K562 (cell line): ENCODE measurements around the gene GLE1. TPM values are rescaled to one million over a fixed set of nuclear protein-coding genes. Genes with fewer than 3 reads are reported as not detected.
A peak's percentile ranks its signal among the peaks of the same experiment; 100 is the strongest.

ENCODE experiments used
- ATF3 ChIP-seq, 2 experiments: fragments of 450-650 bp in 1 of 2; sonication (generic) in 1 of 2; formaldehyde crosslinking in 1 of 2; IDR thresholded peaks in 1 of 2; conservative IDR thresholded peaks in 1 of 2; 2 replicates each; pipeline versions ENCODE4 v1.6.1 to v1.8.1; 2016 to 2023; ENCODE audit warnings: mild to moderate bottlenecking in 2 of 2, moderate library complexity in 2 of 2, inconsistent platforms in 1 of 2, missing genetic modification reagents in 1 of 2
- EWSR1 ChIP-seq: fragments of 450-650 bp; IDR thresholded peaks from 2 replicates; pipeline ENCODE4 v1.6.1; 2018; ENCODE audit warnings: borderline replicate concordance, mild to moderate bottlenecking, low read depth, moderate library complexity; ENCODE audit not compliant: partially characterized antibody
- HNRNPH1 ChIP-seq: fragments of 200-400 bp; formaldehyde crosslinking; optimal IDR thresholded peaks from 2 replicates; pipeline ENCODE3; 2017; ENCODE audit warnings: low read depth, mild to moderate bottlenecking, low read length, moderate library complexity
- HNRNPL ChIP-seq: fragments of 200-400 bp; formaldehyde crosslinking; IDR thresholded peaks from 2 replicates; pipeline ENCODE4 v1.6.1; 2017; ENCODE audit warnings: low read depth, mild to moderate bottlenecking, low read length
- HNRNPLL ChIP-seq: fragments of 200-400 bp; formaldehyde crosslinking; IDR thresholded peaks from 2 replicates; pipeline ENCODE4 v1.6.1; 2017; ENCODE audit warnings: low read length, low read depth, mild to moderate bottlenecking; ENCODE audit not compliant: poor library complexity, severe bottlenecking
- ILF3 ChIP-seq: fragments of 450-650 bp; IDR thresholded peaks from 2 replicates; pipeline ENCODE4 v1.6.1; 2018; ENCODE audit warnings: antibody characterized with exemption, mild to moderate bottlenecking, moderate library complexity, borderline replicate concordance
- KAT7 ChIP-seq: sonication (generic); formaldehyde crosslinking; IDR thresholded peaks from 2 replicates; pipeline ENCODE4 v1.8.0; 2022; ENCODE audit warnings: missing genetic modification reagents, mild to moderate bottlenecking, borderline replicate concordance
- MYC ChIP-seq, 2 experiments: fragments of 250-450 bp in 1 of 2; sonication (Bioruptor Pico) in 1 of 2; IDR thresholded peaks; 2 replicates each; pipeline versions ENCODE4 v1.5.1 to v1.6.1; 2012 to 2021; ENCODE audit warnings: low read depth in 2 of 2, borderline replicate concordance in 1 of 2, improper control_type of control experiment in 1 of 2, low read length in 1 of 2, mild to moderate bottlenecking in 1 of 2, moderate library complexity in 1 of 2
- NCOA4 ChIP-seq: fragments of 450-650 bp; IDR thresholded peaks from 2 replicates; pipeline ENCODE4 v1.6.1; 2018; ENCODE audit warnings: mild to moderate bottlenecking; ENCODE audit not compliant: partially characterized antibody
- NFE2L1 ChIP-seq: fragments of 450-650 bp; IDR thresholded peaks from 2 replicates; pipeline ENCODE4 v1.6.1; 2016; ENCODE audit warnings: missing genetic modification characterization, low read depth, mild to moderate bottlenecking, missing compliant biosample characterization, moderate library complexity, borderline replicate concordance
- NR2C2 ChIP-seq, 2 experiments: fragments of 200-800 bp in 1 of 2; sonication (Bioruptor generic) in 1 of 2; sonication (generic) in 1 of 2; formaldehyde crosslinking in 1 of 2; IDR thresholded peaks; 2 replicates each; pipeline versions ENCODE4 v1.6.1 to v1.8.0; 2016 to 2022; ENCODE audit warnings: mild to moderate bottlenecking in 1 of 2, missing compliant biosample characterization in 1 of 2, missing genetic modification characterization in 1 of 2, missing genetic modification reagents in 1 of 2
- PRDM10 ChIP-seq: fragments of 450-650 bp; IDR thresholded peaks from 2 replicates; pipeline ENCODE4 v1.6.1; 2018; ENCODE audit not compliant: partially characterized antibody
- PRMT5 ChIP-seq: sonication (generic); formaldehyde crosslinking; IDR thresholded peaks from 2 replicates; pipeline ENCODE4 v1.5.0; 2020; ENCODE audit warnings: missing genetic modification reagents
- SP1 ChIP-seq: sonication (generic); formaldehyde crosslinking; IDR thresholded peaks from 2 replicates; pipeline ENCODE4 v1.8.1; 2022; ENCODE audit warnings: mild to moderate bottlenecking, missing genetic modification reagents
- TSHZ1 ChIP-seq: fragments of 250-450 bp; sonication (Bioruptor Pico); IDR thresholded peaks from 2 replicates; pipeline ENCODE4 v1.4.0; 2020; ENCODE audit warnings: mild to moderate bottlenecking, moderate library complexity
- ZBTB8A ChIP-seq: fragments of 450-650 bp; IDR thresholded peaks from 2 replicates; pipeline ENCODE4 v1.6.1; 2018; ENCODE audit warnings: mild to moderate bottlenecking, moderate library complexity; ENCODE audit not compliant: partially characterized antibody
- ZNF165 ChIP-seq: fragments of 250-450 bp; sonication (Bioruptor Pico); IDR thresholded peaks from 2 replicates; pipeline ENCODE4 v1.4.0; 2020; ENCODE audit warnings: borderline replicate concordance
- ZNF253 ChIP-seq: fragments of 250-450 bp; sonication (Bioruptor Pico); conservative IDR thresholded peaks from 2 replicates; pipeline ENCODE4 v1.6.1; 2021; ENCODE audit warnings: mild to moderate bottlenecking
- polyA plus RNA-seq, 8 experiments: library from polyadenylated mRNA; depleted of rRNA in 4 of 8; stranded (reverse) in 5 of 8; unstranded in 3 of 8; fragments of >200 nt; fragmentation: Nextera tagmentation in 2 of 8; fragmentation: Illumina TruSeq in 1 of 8; extraction: Ambion mirVana in 2 of 8; extraction: Trizol in 1 of 8; gene quantifications; 2 replicates each; pipeline versions ENCODE4 v1.2.1 to v1.2.3, GENCODE V29; 2011 to 2014; ENCODE audit warnings: inconsistent platforms in 1 of 8, missing spikeins in 1 of 8
- total RNA-seq, 7 experiments: library from RNA; depleted of rRNA in 6 of 7; stranded (reverse); fragments of >200 nt in 6 of 7; fragmentation: Illumina TruSeq in 2 of 7; extraction: Trizol in 2 of 7; gene quantifications; 2 replicates each; pipeline versions ENCODE4 v1.2.1 to v1.2.3, GENCODE V29; 2011 to 2021; ENCODE audit warnings: low replicate concordance in 1 of 7

Gene GLE1
- total and polyA plus RNA-seq, 9 of the 15 experiments (the other 6 are each of a cell fraction or from before 2014, with no cell fraction given): 15.9 to 44.8 (median 37.6) TPM

- TF ChIP-seq TSHZ1 (CRISPR knock-in tag) (no peak), ZNF253 (CRISPR knock-in tag) (no peak), NFE2L1 (tag) (no peak), EWSR1 (no peak), KAT7 (no peak), NCOA4 (no peak), HNRNPL (no peak), NR2C2 (CRISPR knock-in tag; IDR thresholded peaks at IDR 0.05) (no peak), NR2C2 (tag; IDR thresholded peaks at IDR 0.05) (peak; percentile 89), MYC (IDR thresholded peaks at IDR 0.05; ENCODE audit: low read depth, low read length) (peak; percentile 36; the same call in 1 of the 2 replicates), MYC (CRISPR knock-in tag; IDR thresholded peaks at IDR 0.05; ENCODE audit: borderline replicate concordance, low read depth) (no peak), ATF3 (IDR thresholded peaks at IDR 0.05) (peak; percentile 63; the same call in 1 of the 2 replicates), ATF3 (CRISPR knock-in tag; conservative IDR thresholded peaks at IDR 0.05) (no peak), HNRNPH1 (no peak), HNRNPLL (peak; percentile 80), ZBTB8A (no peak), SP1 (CRISPR knock-in tag) (peak; percentile 57; the same call in 1 of the 2 replicates), PRMT5 (CRISPR knock-in tag) (no peak), ILF3 (peak; percentile 95; the same call in 1 of the 2 replicates), ZNF165 (CRISPR knock-in tag) (no peak), PRDM10 (peak; percentile 78)
Observed at GRCh38 chr9:128552153-128552743, 47.7 kb downstream of the GLE1 start, which contains the start of gene SPTAN1 (continued).
